ENCODE results near the gene TRIP12. TPM values are rescaled to one million over a fixed set of nuclear protein-coding genes. Genes with fewer than 3 reads are reported as not detected.

TRIP12 gene
- total and polyA plus RNA-seq, 2 of the 4 experiments (the other 2 are of a cell fraction) = 51.6 to 209 TPM

DNA sequence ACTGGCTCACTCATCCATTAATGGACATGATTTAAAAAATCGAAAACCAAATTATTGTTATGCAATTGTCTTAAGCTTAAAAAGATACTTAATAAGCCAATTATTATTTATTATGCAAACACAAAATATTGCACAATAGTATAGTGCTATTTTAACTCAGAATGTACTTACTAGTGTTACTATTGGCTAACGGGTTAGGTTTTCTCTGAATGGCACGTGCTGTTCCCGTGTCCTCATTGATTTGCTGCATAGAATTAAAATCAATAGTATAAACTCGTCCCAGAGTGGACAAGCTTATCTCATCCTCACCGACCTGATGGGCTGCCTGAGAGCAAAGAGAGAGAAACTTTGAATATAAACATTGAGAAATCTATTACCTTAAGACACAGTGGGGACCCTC, 116.2 kb downstream of the TRIP12 start:
- in situ Hi-C loops (cut with MboI; ENCODE audit: low sequenced_read_pairs) (loop anchor here (25.0 kb wide), 2 partner anchors 357 to 807 kb away; no protein-coding TSS in a partner anchor), intact Hi-C loops (cut with micrococcal nuclease) (loop anchor here (10.0 kb wide), 1 partner anchor 359 kb away; no protein-coding TSS in a partner anchor), dilution Hi-C loops (cut with HindIII; ENCODE audit: low sequenced_read_pairs, unreplicated experiment) (no loop called here)
- BruUV-seq (replicated peaks) = no TSS peak
- Histone ChIP-seq H3K14ac (replicated peaks; ENCODE audit: low read depth, low read length) (no peak overlapping the region), H3K36me3 (ENCODE audit: control insufficient read depth, insufficient read depth, low read length) (peaks cover 29% of the 10 kb centered on the region), H2BK15ac (ENCODE audit: low read depth, low read length) (no peak overlapping the region), H3K4ac (ENCODE audit: low read depth, low read length) (no peak overlapping the region), H3K4me3 (ENCODE audit: insufficient read depth, low read depth, low read length) (no peak overlapping the region), H4K5ac (ENCODE audit: low read depth, low read length) (no peak overlapping the region), H2AK9ac (replicated peaks; ENCODE audit: low read depth, low read length, poor library complexity) (no peak overlapping the region), H2AFZ (replicated peaks; ENCODE audit: low read length, poor library complexity) (no peak overlapping the region), H3K27me3 (ENCODE audit: control insufficient read depth, insufficient read depth, low read length) (no peaks in the 10 kb centered on the region), H3K4me2 (ENCODE audit: low read depth, low read length) (no peak overlapping the region), H3K9me1 (ENCODE audit: insufficient read depth, low read length) (no peaks in the 10 kb centered on the region), H4K8ac (ENCODE audit: low read depth in 2 of 2, low read length in 2 of 2) (no peak overlapping the region), H3K18ac (ENCODE audit: low read depth, low read length) (no peak overlapping the region), H3K9me3 (ENCODE audit: control insufficient read depth, insufficient read depth, low read length) (no peaks in the 10 kb centered on the region), H3K79me1 (ENCODE audit: low read depth in 1 of 2, low read length in 2 of 2) (peaks cover 6 to 9% of the 10 kb centered on the region in 2 experiments; a peak in 2 of 4 replicates), H2BK20ac (ENCODE audit: low read depth, low read length) (no peak overlapping the region), H3K9ac (ENCODE audit: low read depth, low read length) (no peak overlapping the region), H3K4me1 (ENCODE audit: control insufficient read depth, insufficient read depth, low read length) (no peaks in the 10 kb centered on the region), H2BK120ac (ENCODE audit: low read depth, low read length) (no peak overlapping the region), H4K91ac (ENCODE audit: insufficient read depth, low read depth, low read length) (no peak overlapping the region), H3K23ac (ENCODE audit: low read depth, low read length) (no peak overlapping the region), H2BK5ac (ENCODE audit: low read depth, low read length, poor library complexity, severe bottlenecking) (no peak overlapping the region), H3K27ac (ENCODE audit: insufficient read depth, low read length) (no peak overlapping the region), H3K56ac (ENCODE audit: extremely low read depth, insufficient read depth, low read length) (no peak overlapping the region), H2AK5ac (ENCODE audit: low read depth, low read length) (no peak overlapping the region), H4K20me1 (ENCODE audit: insufficient read depth, low read length) (peaks cover 7% of the 10 kb centered on the region; the same call in 1 of the 2 replicates)
- POLR2A ChIA-PET (ENCODE audit: unreplicated experiment) = no interaction called here
- no peak for TF ChIP-seq MAFK (IDR thresholded peaks at IDR 0.05; ENCODE audit: low read depth, low read length)
- TF ChIP-seq CEBPB (IDR thresholded peaks at IDR 0.05; ENCODE audit: low read depth, low read length) = peak; percentile 83
- CTCF ChIA-PET = no interaction called here
- DNase-seq = no peak
- no peak for ATAC-seq (ENCODE audit: low read depth)
- WGBS, 2 experiments (ENCODE audit: extremely low coverage in 2 of 2, insufficient read length in 1 of 2) = no CpG with 5 or more reads among the region's 6 CpGs
